GM18868 (cell line): Measurements from ENCODE around the gene MAN2A1.
A peak's percentile ranks its signal among the peaks of the same experiment; 100 is the strongest.

Source experiments
- ATAC-seq: cut with Tn5 transposase; IDR thresholded peaks from one replicate; pipeline ENCODE4 v1.9.1; 2021; ENCODE audit warnings: mild to moderate bottlenecking, moderate library complexity; ENCODE audit not compliant: unreplicated experiment

The MAN2A1 gene

GRCh38 chr5:109704282-109704952, 14.7 kb downstream of the MAN2A1 start:
- no peak for ATAC-seq

GRCh38 chr5:109705596-109705995, 15.9 kb downstream of the MAN2A1 start:
- no peak for ATAC-seq

GRCh38 chr5:109706095-109706494, 16.4 kb downstream of the MAN2A1 start:
- no peak for ATAC-seq

- ATAC-seq: no peak
Observed at GRCh38 chr5:109707531-109707930, 17.8 kb downstream of the MAN2A1 start.

- ATAC-seq: no peak
Observed at GRCh38 chr5:109708813-109709212, 19.1 kb downstream of the MAN2A1 start.

- no peak for ATAC-seq
Observed at GRCh38 chr5:109709225-109709624, 19.5 kb downstream of the MAN2A1 start.

- no peak for ATAC-seq
Observed at GRCh38 chr5:109711673-109712072, 21.9 kb downstream of the MAN2A1 start.

- no peak for ATAC-seq
Observed at GRCh38 chr5:109713453-109713852, 23.7 kb downstream of the MAN2A1 start.

- no peak for ATAC-seq
Observed at GRCh38 chr5:109714592-109714991, 24.9 kb downstream of the MAN2A1 start.

- no peak for ATAC-seq
Observed at GRCh38 chr5:109718216-109718615, 28.5 kb downstream of the MAN2A1 start.

- no peak for ATAC-seq
Observed at GRCh38 chr5:109718632-109719031, 28.9 kb downstream of the MAN2A1 start.

GRCh38 chr5:109719978-109720377, 30.3 kb downstream of the MAN2A1 start:
- ATAC-seq: no peak

GRCh38 chr5:109721741-109722140, 32.0 kb downstream of the MAN2A1 start:
- no peak for ATAC-seq

GRCh38 chr5:109723606-109724005, 33.9 kb downstream of the MAN2A1 start:
- no peak for ATAC-seq

- no peak for ATAC-seq
Observed at GRCh38 chr5:109725135-109725534, 35.4 kb downstream of the MAN2A1 start.

- peak; percentile 80 for ATAC-seq
Observed at GRCh38 chr5:109739741-109740728, 50.3 kb downstream of the MAN2A1 start.

- ATAC-seq: no peak
Observed at GRCh38 chr5:109740966-109741365, 51.2 kb downstream of the MAN2A1 start.

- no peak for ATAC-seq
Observed at GRCh38 chr5:109741390-109741789, 51.7 kb downstream of the MAN2A1 start.

GRCh38 chr5:109743041-109743531, 53.4 kb downstream of the MAN2A1 start:
- ATAC-seq: no peak

- no peak for ATAC-seq
Observed at GRCh38 chr5:109743770-109744212, 54.1 kb downstream of the MAN2A1 start.

- ATAC-seq: no peak
Observed at GRCh38 chr5:109744261-109744660, 54.5 kb downstream of the MAN2A1 start.

- ATAC-seq: no peak
Observed at GRCh38 chr5:109748546-109748945, 58.8 kb downstream of the MAN2A1 start.
